GM18505 (cell line): Measurements from ENCODE around the gene DNAJA1.

Source experiments
- ATAC-seq: cut with Tn5 transposase; IDR thresholded peaks from one replicate; pipeline ENCODE4 v1.9.1; 2021; ENCODE audit not compliant: unreplicated experiment
- POLR2A ChIP-seq: IDR thresholded peaks from 4 replicates; pipeline ENCODE4 v1.6.1; 2011; ENCODE audit warnings: borderline replicate concordance; ENCODE audit not compliant: insufficient read depth, insufficient read length; ENCODE audit errors: extremely low read depth

DNAJA1 gene

GRCh38 chr9:33042473-33042872 is 17.4 kb downstream of the DNAJA1 start:
- no peak for ATAC-seq
- no peak for TF ChIP-seq POLR2A

- ATAC-seq: no peak
Observed at GRCh38 chr9:33043671-33044070, 18.6 kb downstream of the DNAJA1 start.

GRCh38 chr9:33044162-33044673 is 19.1 kb downstream of the DNAJA1 start:
- peak; percentile 51 for TF ChIP-seq POLR2A
- peak; percentile 89 for ATAC-seq

More at GRCh38 chr9:33043671-33044070, 18.6 kb downstream of the DNAJA1 start:
- no peak for TF ChIP-seq POLR2A

- peak; percentile 3 for ATAC-seq
- no peak for TF ChIP-seq POLR2A
Observed at GRCh38 chr9:33044677-33045282, 19.7 kb downstream of the DNAJA1 start.

GRCh38 chr9:33046061-33046460 is 21.0 kb downstream of the DNAJA1 start:
- TF ChIP-seq POLR2A: no peak
- ATAC-seq: no peak

- no peak for TF ChIP-seq POLR2A
- no peak for ATAC-seq
Observed at GRCh38 chr9:33048054-33048465, 23.0 kb downstream of the DNAJA1 start.

- no peak for TF ChIP-seq POLR2A
- no peak for ATAC-seq
Observed at GRCh38 chr9:33049680-33050361, 24.7 kb downstream of the DNAJA1 start.

- no peak for TF ChIP-seq POLR2A
- ATAC-seq: no peak
Observed at GRCh38 chr9:33051144-33051543, 26.1 kb downstream of the DNAJA1 start.

GRCh38 chr9:33065157-33066076 is 40.3 kb downstream of the DNAJA1 start:
- no peak for ATAC-seq

GRCh38 chr9:33068991-33069390 is 43.9 kb downstream of the DNAJA1 start:
- ATAC-seq: no peak
- no peak for TF ChIP-seq POLR2A

More at GRCh38 chr9:33065157-33066076, 40.3 kb downstream of the DNAJA1 start:
- no peak for TF ChIP-seq POLR2A

- peak; percentile 65 for TF ChIP-seq POLR2A
- ATAC-seq: peak; percentile 99
Observed at GRCh38 chr9:33076046-33077004, 51.3 kb downstream of the DNAJA1 start, which contains the start of gene SMU1. Gene SMU1, minus strand, starts transcription at chr9:33076674. Its CDS starts 66 bp downstream, at chr9:33076608.

- ATAC-seq: no peak
- no peak for TF ChIP-seq POLR2A
Observed at GRCh38 chr9:33080534-33080933, 55.5 kb downstream of the DNAJA1 start.
